ENCODE results near the gene CALML4. TPM values are rescaled to one million over a fixed set of nuclear protein-coding genes. Genes with fewer than 3 reads are reported as not detected.
"Not testable (repeated sequence)": the region's sequence is repeated elsewhere in the genome, so short reads cannot be mapped to it uniquely, and the experiment has no call there.

The CALML4 gene
- total and polyA plus RNA-seq, 2 donors, result 6.1 to 13.6 TPM

DNA sequence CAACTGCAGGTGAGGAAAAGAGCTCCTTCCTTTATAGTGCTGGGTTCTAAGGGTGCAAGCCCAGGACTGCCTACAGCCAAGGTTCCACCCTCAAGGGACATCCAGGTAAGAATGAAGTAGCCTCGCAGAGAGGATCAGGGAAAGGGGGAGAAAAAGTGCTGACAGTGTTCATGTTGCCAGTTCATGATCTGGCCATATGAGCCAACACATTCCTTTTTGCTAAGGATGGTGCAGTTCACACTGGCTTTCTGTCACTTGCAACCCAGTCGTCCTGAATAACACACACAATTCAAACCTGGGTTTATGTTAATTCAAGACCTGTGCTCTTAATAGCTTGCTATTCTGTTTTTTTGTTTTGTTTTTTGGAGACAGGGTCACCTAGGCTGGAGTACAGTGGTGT lies 15.4 kb upstream of the CALML4 start:
- Histone ChIP-seq H3K27ac (ENCODE audit: low read depth) (no peak overlapping the region), H3K36me3 (ENCODE audit: insufficient read depth) (no peaks in the 10 kb centered on the region), H3K4me3 (ENCODE audit: low read depth, low read length) (no peak overlapping the region), H3K4me1 (ENCODE audit: insufficient read depth) (no peaks in the 10 kb centered on the region)
- DNase-seq (ENCODE audit: extremely low spot score), result no peak
- WGBS, result 94% methylated on average over 2 of the region's 2 CpGs

GRCh38 chr15:68218847-68219798 lies 14.0 kb upstream of the CALML4 start:
- Histone ChIP-seq H3K27ac (ENCODE audit: low read depth) (no peak overlapping the region), H3K4me1 (ENCODE audit: insufficient read depth) (no peaks in the 10 kb centered on the region), H3K36me3 (ENCODE audit: insufficient read depth) (no peaks in the 10 kb centered on the region), H3K4me3 (ENCODE audit: low read depth, low read length) (no peak overlapping the region)
- DNase-seq (ENCODE audit: extremely low spot score), result no peak
- WGBS, result 97% methylated on average over 9 of the region's 9 CpGs

GRCh38 chr15:68218331-68218730 lies 13.2 kb upstream of the CALML4 start:
- DNase-seq (ENCODE audit: extremely low spot score), result no peak
- Histone ChIP-seq H3K4me3 (ENCODE audit: low read depth, low read length) (no peak overlapping the region), H3K27ac (ENCODE audit: low read depth) (no peak overlapping the region), H3K36me3 (ENCODE audit: insufficient read depth) (no peaks in the 10 kb centered on the region), H3K4me1 (ENCODE audit: insufficient read depth) (no peaks in the 10 kb centered on the region)
- 96% methylated on average over 8 of the region's 8 CpGs for WGBS

DNA sequence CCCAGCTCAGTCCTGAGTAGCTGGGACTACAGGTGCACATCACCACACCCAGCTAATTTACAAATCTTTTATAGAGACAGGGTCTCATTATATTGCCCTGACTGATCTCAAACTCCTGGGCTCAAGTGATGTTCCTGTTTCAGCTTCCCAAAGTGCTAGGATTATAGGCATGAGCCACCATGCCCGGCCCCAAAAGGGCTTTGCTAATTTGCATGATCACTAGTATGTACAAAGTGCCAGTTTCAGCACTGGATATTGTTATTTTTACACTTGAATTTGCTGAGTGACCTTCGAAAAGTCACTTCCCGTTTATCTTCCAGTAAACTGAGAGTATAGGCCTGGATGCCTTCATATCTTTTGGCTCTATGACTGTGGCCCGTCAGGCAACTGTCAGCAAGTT lies 12.2 kb upstream of the CALML4 start:
- no peak for DNase-seq (ENCODE audit: extremely low spot score)
- 83% methylated on average over 4 of the region's 4 CpGs for WGBS

DNA sequence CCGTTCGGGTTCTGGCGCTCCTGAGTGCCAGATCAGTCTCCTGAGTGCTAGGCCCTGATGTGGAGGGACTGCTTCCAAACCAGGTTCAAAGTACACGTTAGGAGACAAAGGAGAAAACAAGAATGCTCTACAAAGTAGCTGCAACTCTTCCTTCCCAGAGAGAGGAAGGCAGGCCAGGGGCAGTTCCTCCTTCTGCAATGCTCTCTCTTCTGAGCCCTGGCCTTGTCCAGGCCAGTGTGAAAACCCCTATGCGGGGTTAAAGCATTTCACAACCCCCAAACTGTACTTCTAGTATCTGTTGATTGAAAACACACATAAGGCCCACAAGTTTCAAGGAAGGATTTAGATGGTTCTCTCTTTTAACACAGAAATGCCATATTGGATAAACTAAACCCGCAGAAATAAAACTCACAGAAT lies 9.7 kb upstream of the CALML4 start:
- H3K4me3 ChIP-seq (ENCODE audit: low read depth, low read length), result no peak overlapping the region
- no peak for DNase-seq (ENCODE audit: extremely low spot score)
- no peak overlapping the region for H3K27ac ChIP-seq (ENCODE audit: low read depth)
- H3K36me3 ChIP-seq (ENCODE audit: insufficient read depth), result no peaks in the 10 kb centered on the region
- WGBS, result 77% methylated on average over 6 of the region's 6 CpGs
- H3K4me1 ChIP-seq (ENCODE audit: insufficient read depth), result no peaks in the 10 kb centered on the region

More for the DNA sequence above, 12.2 kb upstream of the CALML4 start:
- H3K4me3 ChIP-seq (ENCODE audit: low read depth, low read length), result no peak overlapping the region
- H3K27ac ChIP-seq (ENCODE audit: low read depth), result no peak overlapping the region
- no peaks in the 10 kb centered on the region for H3K36me3 ChIP-seq (ENCODE audit: insufficient read depth)
- H3K4me1 ChIP-seq (ENCODE audit: insufficient read depth), result no peaks in the 10 kb centered on the region

GRCh38 chr15:68213991-68214837 lies 9.1 kb upstream of the CALML4 start:
- H3K4me1 ChIP-seq (ENCODE audit: insufficient read depth), result no peaks in the 10 kb centered on the region
- H3K36me3 ChIP-seq (ENCODE audit: insufficient read depth), result no peaks in the 10 kb centered on the region
- no peak for DNase-seq (ENCODE audit: extremely low spot score)
- H3K27ac ChIP-seq (ENCODE audit: low read depth), result no peak overlapping the region
- H3K4me3 ChIP-seq (ENCODE audit: low read depth, low read length), result no peak overlapping the region
- WGBS, result 95% methylated on average over 17 of the region's 17 CpGs

GRCh38 chr15:68213491-68213845 lies 8.3 kb upstream of the CALML4 start:
- not testable (repeated sequence) for H3K27ac ChIP-seq (ENCODE audit: low read depth); H3K4me3 ChIP-seq (ENCODE audit: low read depth, low read length); H3K36me3 ChIP-seq (ENCODE audit: insufficient read depth); DNase-seq (ENCODE audit: extremely low spot score); H3K4me1 ChIP-seq (ENCODE audit: insufficient read depth)
- 90% methylated on average over 6 of the region's 6 CpGs for WGBS

- no peak overlapping the region for H3K27ac ChIP-seq (ENCODE audit: low read depth)
- 90% methylated on average over 14 of the region's 14 CpGs for WGBS
- DNase-seq (ENCODE audit: extremely low spot score), result no peak
- H3K36me3 ChIP-seq (ENCODE audit: insufficient read depth), result no peaks in the 10 kb centered on the region
- H3K4me3 ChIP-seq (ENCODE audit: low read depth, low read length), result no peak overlapping the region
- no peaks in the 10 kb centered on the region for H3K4me1 ChIP-seq (ENCODE audit: insufficient read depth)
These were observed 6.7 kb upstream of the CALML4 start for GRCh38 chr15:68211656-68212320.

GRCh38 chr15:68210821-68211655 lies 5.9 kb upstream of the CALML4 start:
- WGBS, result 39% methylated on average over 23 of the region's 23 CpGs
- Histone ChIP-seq H3K27ac (ENCODE audit: low read depth) (no peak overlapping the region), H3K4me1 (ENCODE audit: insufficient read depth) (no peaks in the 10 kb centered on the region), H3K4me3 (ENCODE audit: low read depth, low read length) (no peak overlapping the region), H3K36me3 (ENCODE audit: insufficient read depth) (no peaks in the 10 kb centered on the region)
- no peak for DNase-seq (ENCODE audit: extremely low spot score)

DNA sequence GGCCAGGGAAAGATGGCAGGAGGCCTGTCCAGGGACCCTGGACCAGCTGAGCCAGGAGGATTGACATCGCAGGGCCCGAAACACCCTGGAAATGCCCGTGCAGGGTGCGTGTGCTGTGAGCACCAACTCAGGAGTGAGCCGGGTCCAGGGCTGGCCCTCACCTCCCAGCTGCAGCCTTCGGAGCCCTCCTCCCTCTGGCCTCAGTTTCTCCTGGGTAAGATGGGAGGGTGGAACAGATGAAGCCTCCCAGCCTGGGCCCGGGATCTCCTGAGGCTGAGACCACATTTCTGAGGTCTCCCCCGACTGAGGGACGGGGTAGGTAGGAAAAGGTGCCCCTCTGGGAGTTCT lies 5.3 kb upstream of the CALML4 start:
- Histone ChIP-seq H3K27ac (ENCODE audit: low read depth) (no peak overlapping the region), H3K36me3 (ENCODE audit: insufficient read depth) (no peaks in the 10 kb centered on the region), H3K4me1 (ENCODE audit: insufficient read depth) (no peaks in the 10 kb centered on the region), H3K4me3 (ENCODE audit: low read depth, low read length) (no peak overlapping the region)
- DNase-seq (ENCODE audit: extremely low spot score), result no peak
- WGBS, result 75% methylated on average over 9 of the region's 9 CpGs

- H3K4me1 ChIP-seq (ENCODE audit: insufficient read depth), result no peaks in the 10 kb centered on the region
- H3K27ac ChIP-seq (ENCODE audit: low read depth), result no peak overlapping the region
- no peak overlapping the region for H3K4me3 ChIP-seq (ENCODE audit: low read depth, low read length)
- H3K36me3 ChIP-seq (ENCODE audit: insufficient read depth), result no peaks in the 10 kb centered on the region
- no peak for DNase-seq (ENCODE audit: extremely low spot score)
- 78% methylated on average over 13 of the region's 13 CpGs for WGBS
These were observed 4.7 kb upstream of the CALML4 start for GRCh38 chr15:68209735-68210408.

GRCh38 chr15:68209272-68209671 lies 4.1 kb upstream of the CALML4 start:
- Histone ChIP-seq H3K36me3 (ENCODE audit: insufficient read depth) (no peaks in the 10 kb centered on the region), H3K4me3 (ENCODE audit: low read depth, low read length) (no peak overlapping the region), H3K27ac (ENCODE audit: low read depth) (no peak overlapping the region), H3K4me1 (ENCODE audit: insufficient read depth) (no peaks in the 10 kb centered on the region)
- no peak for DNase-seq (ENCODE audit: extremely low spot score)
- WGBS, result 90% methylated on average over 7 of the region's 7 CpGs

Measured in urinary bladder (tissue), 4 donors.